SU-DHL-6 (cell line): ENCODE results near the gene IL21R.
A peak's percentile ranks its signal among the peaks of the same experiment; 100 is the strongest.

Source experiments
- H2AFZ ChIP-seq: fragments of 200-600 bp; sonication (generic); 2 replicates; pipeline ENCODE4 v1.6.1; 2014; ENCODE audit warnings: low read depth, mild to moderate bottlenecking, moderate library complexity, mixed read lengths, antibody characterized with exemption, low read length; ENCODE audit not compliant: severe bottlenecking
- H3F3A ChIP-seq: fragments of 200-600 bp; shearing (Covaris generic); 2 replicates; pipeline ENCODE4 v1.6.0; 2016; ENCODE audit warnings: antibody characterized with exemption, mild to moderate bottlenecking; ENCODE audit not compliant: insufficient read depth
- H3K27ac ChIP-seq: fragments of 200-600 bp; sonication (generic); 2 replicates; pipeline ENCODE4 v1.5.1; 2016; ENCODE audit warnings: low read depth, mild to moderate bottlenecking, low read length, moderate library complexity, mixed read lengths
- H3K27me3 ChIP-seq: fragments of 200-600 bp; sonication (generic), shearing (Covaris generic); 2 replicates; pipeline ENCODE4 v1.6.0; 2014; ENCODE audit warnings: mild to moderate bottlenecking, low read length
- H3K36me3 ChIP-seq: fragments of 200-600 bp; sonication (generic); 2 replicates; pipeline ENCODE4 v1.6.1; 2014; ENCODE audit warnings: mild to moderate bottlenecking, low read length, mixed read lengths
- H3K4me2 ChIP-seq: fragments of 300-600, 200-600 bp; shearing (Covaris generic), sonication (generic); 2 replicates; pipeline ENCODE4 v1.6.0; 2014; ENCODE audit warnings: low read length, low read depth, mild to moderate bottlenecking; ENCODE audit not compliant: poor library complexity, severe bottlenecking
- H3K4me3 ChIP-seq: fragments of 200-600 bp; sonication (generic); 2 replicates; pipeline ENCODE4 v1.5.1; 2014; ENCODE audit warnings: antibody characterized with exemption, low read length, mild to moderate bottlenecking, mixed read lengths; ENCODE audit not compliant: insufficient read depth, poor library complexity, severe bottlenecking
- H3K79me2 ChIP-seq: fragments of 200-600 bp; sonication (generic); 2 replicates; pipeline ENCODE4 v1.6.1; 2014; ENCODE audit warnings: mild to moderate bottlenecking, low read length, moderate library complexity; ENCODE audit not compliant: insufficient read depth
- H3K9ac ChIP-seq: fragments of 200-600 bp; sonication (generic); 2 replicates; pipeline ENCODE4 v1.7.0; 2014; ENCODE audit warnings: mild to moderate bottlenecking, low read length
- H3K9me2 ChIP-seq: fragments of 200-600 bp; sonication (generic); replicated peaks from 2 replicates; pipeline ENCODE4 v1.6.1; 2014; ENCODE audit warnings: low read length; ENCODE audit not compliant: insufficient read depth
- H3K9me3 ChIP-seq: fragments of 200-600 bp; sonication (generic); 2 replicates; pipeline ENCODE4 v1.6.1; 2014; ENCODE audit warnings: low read length, mixed read lengths; ENCODE audit not compliant: insufficient read depth
- H4K20me1 ChIP-seq: fragments of 200-600 bp; sonication (generic); 2 replicates; pipeline ENCODE4 v1.6.1; 2014; ENCODE audit warnings: low read depth, mild to moderate bottlenecking, antibody characterized with exemption, low read length, moderate library complexity, mixed read lengths
- CTCF ChIP-seq: fragments of 200-600 bp; sonication (generic); IDR thresholded peaks from one replicate; pipeline ENCODE4 v1.5.1; 2017; ENCODE audit warnings: antibody characterized with exemption, mild to moderate bottlenecking, low read length, moderate library complexity; ENCODE audit not compliant: insufficient read depth, poor library complexity, severe bottlenecking
- EZH2phosphoT487 ChIP-seq: fragments of 200-600 bp; sonication (generic), shearing (Covaris generic); conservative IDR thresholded peaks from 2 replicates; pipeline ENCODE4 v1.6.1; 2018; ENCODE audit warnings: mild to moderate bottlenecking, antibody characterized with exemption, low read length, moderate library complexity, mixed read lengths

IL21R gene

GRCh38 chr16:27403601-27403992, 1.6 kb downstream of the IL21R start:
- peaks cover 2% of the 10 kb centered on the region; the same call in 1 of the 2 replicates for H3K36me3 ChIP-seq
- peak overlapping the region; percentile 91 for H3K27ac ChIP-seq
- no peaks in the 10 kb centered on the region for H3K27me3 ChIP-seq
- H3K4me3 ChIP-seq = peak overlapping the region; percentile 58
- H3K9ac ChIP-seq = peak overlapping the region; percentile 69
- peaks cover 19% of the 10 kb centered on the region; the same call in 1 of the 2 replicates for H3K79me2 ChIP-seq
- no peaks in the 10 kb centered on the region for H4K20me1 ChIP-seq
- H3K4me2 ChIP-seq = peak overlapping the region; percentile 83
- H2AFZ ChIP-seq = no peak overlapping the region
- no peak for TF ChIP-seq EZH2phosphoT487
- TF ChIP-seq CTCF = no peak
- no peaks in the 10 kb centered on the region for H3K9me2 ChIP-seq
- peaks cover 41% of the 10 kb centered on the region for H3F3A ChIP-seq
- peaks cover 2% of the 10 kb centered on the region; the same call in 1 of the 2 replicates for H3K9me3 ChIP-seq

GRCh38 chr16:27404163-27404823, 2.3 kb downstream of the IL21R start:
- Histone ChIP-seq H4K20me1 (no peaks in the 10 kb centered on the region), H3K9me3 (no peaks in the 10 kb centered on the region), H3K9me2 (no peaks in the 10 kb centered on the region), H3K4me2 (peak overlapping the region; percentile 83), H3K9ac (peak overlapping the region; percentile 69), H3F3A (peaks cover 41% of the 10 kb centered on the region), H3K27ac (peak overlapping the region; percentile 91), H3K36me3 (no peaks in the 10 kb centered on the region), H3K4me3 (peak overlapping the region; percentile 58), H3K27me3 (no peaks in the 10 kb centered on the region), H3K79me2 (peaks cover 21% of the 10 kb centered on the region; the same call in 1 of the 2 replicates), H2AFZ (no peak overlapping the region)
- no peak for TF ChIP-seq EZH2phosphoT487
- TF ChIP-seq CTCF = no peak

- H3K4me3 ChIP-seq = no peak overlapping the region
- no peaks in the 10 kb centered on the region for H3K27me3 ChIP-seq
- TF ChIP-seq EZH2phosphoT487 (no peak), CTCF (no peak)
- no peaks in the 10 kb centered on the region for H3K9me3 ChIP-seq
- H2AFZ ChIP-seq = no peak overlapping the region
- H3K79me2 ChIP-seq = peaks cover 33% of the 10 kb centered on the region; the same call in 1 of the 2 replicates
- peaks cover 12% of the 10 kb centered on the region for H3K36me3 ChIP-seq
- peak overlapping the region; percentile 21; the same call in 1 of the 2 replicates for H3K9ac ChIP-seq
- H3K27ac ChIP-seq = peak overlapping the region; percentile 50
- no peaks in the 10 kb centered on the region for H4K20me1 ChIP-seq
- peaks cover 28% of the 10 kb centered on the region for H3F3A ChIP-seq
- no peaks in the 10 kb centered on the region for H3K9me2 ChIP-seq
- peak overlapping the region; percentile 45 for H3K4me2 ChIP-seq
Measured at GRCh38 chr16:27405546-27406451, 3.8 kb downstream of the IL21R start.
